HG02642 (cell line): ENCODE data around the gene PPM1F.

ENCODE experiments used
- ATAC-seq: cut with Tn5 transposase; IDR thresholded peaks from one replicate; pipeline ENCODE4 v1.9.1; 2021; ENCODE audit warnings: mild to moderate bottlenecking; ENCODE audit not compliant: unreplicated experiment, poor library complexity

The PPM1F gene

DNA sequence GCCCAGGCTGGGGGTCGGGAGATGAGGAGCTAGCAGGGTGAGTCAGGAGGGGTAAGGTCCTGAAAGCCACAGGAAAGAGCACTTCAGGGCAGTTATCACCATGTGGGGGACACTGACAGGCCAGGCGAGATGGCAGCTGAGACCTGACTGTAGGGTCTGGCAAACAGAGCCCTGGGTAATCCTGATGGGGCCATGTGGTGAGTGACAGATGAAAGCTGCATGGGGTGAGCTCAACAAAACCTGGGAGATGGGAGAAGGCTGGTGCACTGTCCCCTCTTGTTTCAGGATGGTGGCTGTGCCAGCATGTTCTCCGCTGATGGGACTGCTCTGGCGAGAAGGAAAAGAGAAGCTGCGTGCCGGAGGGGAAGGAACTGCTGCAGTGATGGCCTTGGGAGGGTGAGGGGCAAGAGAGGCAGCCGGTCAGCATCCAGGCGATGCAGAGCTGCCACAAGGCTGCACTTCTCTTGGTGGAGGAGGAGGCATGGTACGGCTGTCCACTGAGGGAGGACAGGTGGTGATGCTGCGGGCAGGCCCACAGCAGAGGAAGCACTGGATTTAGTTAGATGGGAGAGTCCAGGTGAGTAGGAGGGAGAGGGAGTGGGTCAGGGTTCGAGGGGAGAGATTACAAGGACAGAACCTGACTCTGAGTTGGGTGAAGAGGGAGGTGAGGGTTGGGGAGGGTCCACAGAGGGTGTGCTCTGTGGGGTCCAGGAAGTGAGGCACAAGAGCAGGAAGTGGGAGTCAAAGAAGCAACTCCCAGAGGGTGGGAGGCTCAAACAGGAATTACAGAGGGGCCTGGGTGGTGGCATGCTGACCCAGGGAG, 26.1 kb upstream of the PPM1F start:
- no peak for ATAC-seq

DNA sequence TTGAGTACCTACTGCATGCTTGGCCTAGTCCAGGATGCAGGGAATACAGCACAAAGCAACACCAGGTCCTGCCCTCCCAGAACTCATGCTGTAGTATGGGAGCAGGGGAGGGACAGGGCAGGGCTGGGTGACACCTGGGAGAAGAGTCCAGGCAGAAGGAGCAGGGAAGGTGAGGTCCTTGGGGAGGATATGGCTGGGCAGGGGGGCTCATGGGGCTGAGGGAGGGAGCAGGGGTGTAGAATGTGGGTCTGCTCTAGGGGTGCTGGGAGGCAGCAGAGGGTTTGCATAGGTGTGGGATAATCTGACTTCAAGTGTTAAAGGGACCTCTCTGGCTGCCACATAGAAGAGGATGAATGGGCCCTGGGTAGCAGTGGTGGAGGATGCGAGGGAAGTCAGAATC, 25.2 kb upstream of the PPM1F start:
- ATAC-seq, result no peak

DNA sequence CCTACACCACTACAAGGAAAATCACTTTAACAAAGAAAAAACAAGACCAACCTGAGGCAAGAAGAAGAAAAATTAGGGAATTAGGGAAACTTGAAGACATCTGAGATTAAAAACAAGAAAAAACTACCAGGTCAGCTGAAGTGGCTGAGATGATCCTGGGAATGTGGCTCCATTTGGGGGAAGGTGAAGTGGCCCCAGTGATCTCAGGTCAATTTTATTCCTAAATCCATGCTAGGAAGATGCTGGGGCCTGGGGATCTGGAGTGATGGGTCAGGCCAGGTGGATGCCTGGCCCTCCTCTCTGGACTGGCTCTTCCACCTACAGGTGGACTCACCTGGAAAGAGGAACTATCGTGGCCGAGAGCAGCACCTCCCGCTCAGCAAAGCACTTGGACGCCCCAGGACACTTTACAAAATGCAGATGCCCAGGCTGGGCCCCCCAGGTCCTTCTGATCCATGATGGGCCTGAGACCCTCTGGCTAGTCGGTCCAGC, 23.3 kb upstream of the PPM1F start:
- ATAC-seq, result no peak

DNA sequence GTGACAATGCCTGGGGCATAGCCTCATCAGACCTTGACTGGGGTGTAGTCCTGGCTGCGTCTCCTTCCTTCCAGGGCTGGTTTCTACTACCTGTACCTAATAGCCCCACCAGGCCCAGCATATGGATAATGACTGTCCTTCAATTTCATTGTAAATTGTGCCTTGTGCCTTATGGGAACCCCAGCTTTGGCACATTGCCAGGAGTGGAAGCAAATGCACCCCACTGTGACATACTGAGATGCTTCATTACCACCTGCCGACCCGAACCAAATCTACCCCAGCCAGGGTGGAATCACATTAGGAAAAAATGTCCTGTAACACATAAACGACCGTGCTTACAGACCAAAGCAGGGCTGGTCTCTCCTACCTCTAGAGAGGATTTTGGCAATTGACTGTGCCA, 22.6 kb upstream of the PPM1F start:
- ATAC-seq, result no peak

DNA sequence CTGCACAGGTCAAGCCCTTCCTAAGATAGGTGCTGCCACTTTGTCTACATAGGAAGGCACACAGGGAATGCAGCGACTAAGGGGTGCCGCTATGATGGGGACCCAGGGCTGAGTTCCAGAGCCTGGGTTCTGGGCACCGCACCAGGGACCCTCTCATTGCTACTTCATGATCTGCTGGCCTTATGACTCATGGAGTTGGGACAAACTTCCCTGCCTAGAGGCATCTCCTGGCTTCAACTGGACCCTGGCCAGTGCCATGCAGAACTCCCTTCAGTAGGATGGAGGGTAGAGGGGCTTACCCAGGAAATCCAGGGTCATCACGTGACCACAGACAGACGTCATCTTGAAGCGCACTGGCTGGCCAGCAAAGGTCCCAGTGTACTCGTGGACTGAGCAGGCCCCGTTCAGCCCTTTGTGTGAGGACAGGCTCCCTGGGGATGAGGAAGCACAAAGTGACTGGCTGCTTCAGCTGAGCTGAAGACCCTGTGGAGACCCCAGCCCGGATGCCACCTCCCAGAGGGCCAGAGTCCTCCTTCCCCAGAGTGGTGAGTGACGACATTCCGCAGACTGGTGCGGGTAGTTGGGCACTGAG, 21.5 kb upstream of the PPM1F start:
- ATAC-seq, result no peak

DNA sequence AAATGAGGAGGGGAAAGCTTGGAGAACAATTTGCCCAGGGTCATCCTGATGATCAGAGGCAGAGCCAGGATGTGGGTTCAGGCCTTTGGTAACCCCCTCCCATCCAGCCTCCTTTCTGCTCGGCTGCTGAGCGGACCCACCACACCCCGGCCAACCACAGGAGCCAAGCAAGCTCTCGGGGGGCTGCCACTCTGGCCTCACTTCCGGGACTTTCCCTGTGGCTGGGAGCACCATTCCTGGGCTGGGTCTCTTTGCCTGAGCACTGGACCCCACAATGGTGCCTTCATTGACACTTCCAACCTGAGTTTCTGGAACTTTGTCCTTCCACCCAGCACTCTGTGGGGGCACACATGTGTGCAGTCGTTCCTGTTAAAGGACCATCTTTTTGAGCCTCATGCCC, 20.2 kb upstream of the PPM1F start:
- no peak for ATAC-seq

DNA sequence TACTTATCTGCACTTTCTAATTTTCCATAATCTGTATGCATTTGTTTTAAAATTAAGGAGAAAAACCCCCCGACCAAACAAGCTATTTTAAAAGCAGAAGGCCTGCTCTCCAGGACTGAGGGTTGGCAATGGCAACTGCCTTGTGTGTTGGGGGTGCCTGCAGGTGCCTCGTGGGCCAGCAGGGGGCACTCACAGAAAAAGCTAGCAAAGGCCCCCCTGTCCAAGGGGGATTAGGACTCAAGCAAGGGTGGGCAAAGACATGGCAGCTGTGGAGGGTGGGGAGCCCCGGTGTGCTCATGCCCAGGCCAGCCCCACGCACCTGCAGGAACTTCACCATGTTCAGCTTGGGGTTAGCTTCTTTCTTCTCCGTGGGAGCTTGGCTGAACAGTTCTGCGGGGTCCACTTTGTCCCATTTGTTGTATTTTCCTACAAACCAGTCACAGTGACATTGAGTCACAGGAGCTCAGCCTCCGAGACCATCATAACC, 19.7 kb upstream of the PPM1F start:
- ATAC-seq, result no peak

DNA sequence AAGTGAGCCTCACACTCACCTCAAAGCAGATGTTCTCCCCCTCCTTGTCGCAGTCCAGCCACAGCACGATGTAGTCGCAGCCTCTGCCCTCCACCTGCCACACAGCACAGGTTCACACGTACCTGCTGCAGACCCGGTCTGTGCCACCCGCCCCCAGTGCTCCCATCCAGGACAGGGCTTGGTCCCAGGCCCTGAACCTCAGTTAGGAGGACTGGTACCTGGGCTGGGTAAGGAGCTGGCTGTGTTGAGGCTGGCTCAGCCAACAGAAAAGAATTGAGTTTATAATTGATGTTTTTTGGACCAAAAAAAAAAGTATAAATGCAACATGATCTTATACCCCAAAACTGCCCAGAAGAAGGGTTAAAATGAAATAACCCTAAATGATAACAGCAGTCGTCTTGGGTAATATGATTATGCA, 19.2 kb upstream of the PPM1F start:
- ATAC-seq, result no peak

DNA sequence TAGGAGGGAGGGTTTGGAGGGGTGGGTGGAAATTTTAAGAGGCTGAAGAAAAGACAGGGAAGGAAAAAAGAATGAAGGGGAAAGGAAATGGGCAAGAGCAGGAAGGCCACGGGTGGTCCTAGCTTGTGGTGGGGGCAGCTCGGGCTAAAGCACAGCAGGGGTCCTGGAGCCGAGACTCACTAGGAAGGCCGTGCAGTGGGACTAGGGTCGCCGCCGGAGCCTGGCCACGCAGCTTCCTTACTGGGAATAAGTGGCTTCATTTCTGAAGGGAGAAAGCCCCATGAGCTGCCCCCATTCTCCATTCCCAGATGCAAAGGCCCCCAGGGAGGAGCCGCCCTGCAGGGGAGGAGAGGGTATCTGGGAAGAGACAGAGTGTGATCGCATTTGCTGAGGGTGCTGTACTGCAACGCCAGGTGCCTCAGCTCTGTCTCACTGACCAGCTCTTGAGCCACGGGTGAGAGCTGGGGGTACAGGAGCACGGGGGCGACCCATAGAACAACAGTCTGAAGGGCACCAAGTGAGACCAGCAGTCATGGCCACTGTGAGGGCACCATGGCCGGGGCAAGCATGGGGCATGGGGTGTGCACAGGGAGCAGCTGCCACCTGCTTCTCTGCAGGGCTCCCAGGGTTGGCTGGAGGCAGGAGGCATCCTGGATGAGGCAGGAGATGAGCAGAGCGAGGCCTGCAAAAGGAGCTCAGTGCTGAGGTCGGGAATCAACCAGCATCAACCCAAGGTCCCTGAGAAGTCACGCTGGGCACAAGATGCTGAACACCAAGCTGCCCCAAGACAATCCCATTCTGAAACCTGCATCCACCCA, 18.4 kb upstream of the PPM1F start:
- no peak for ATAC-seq

DNA sequence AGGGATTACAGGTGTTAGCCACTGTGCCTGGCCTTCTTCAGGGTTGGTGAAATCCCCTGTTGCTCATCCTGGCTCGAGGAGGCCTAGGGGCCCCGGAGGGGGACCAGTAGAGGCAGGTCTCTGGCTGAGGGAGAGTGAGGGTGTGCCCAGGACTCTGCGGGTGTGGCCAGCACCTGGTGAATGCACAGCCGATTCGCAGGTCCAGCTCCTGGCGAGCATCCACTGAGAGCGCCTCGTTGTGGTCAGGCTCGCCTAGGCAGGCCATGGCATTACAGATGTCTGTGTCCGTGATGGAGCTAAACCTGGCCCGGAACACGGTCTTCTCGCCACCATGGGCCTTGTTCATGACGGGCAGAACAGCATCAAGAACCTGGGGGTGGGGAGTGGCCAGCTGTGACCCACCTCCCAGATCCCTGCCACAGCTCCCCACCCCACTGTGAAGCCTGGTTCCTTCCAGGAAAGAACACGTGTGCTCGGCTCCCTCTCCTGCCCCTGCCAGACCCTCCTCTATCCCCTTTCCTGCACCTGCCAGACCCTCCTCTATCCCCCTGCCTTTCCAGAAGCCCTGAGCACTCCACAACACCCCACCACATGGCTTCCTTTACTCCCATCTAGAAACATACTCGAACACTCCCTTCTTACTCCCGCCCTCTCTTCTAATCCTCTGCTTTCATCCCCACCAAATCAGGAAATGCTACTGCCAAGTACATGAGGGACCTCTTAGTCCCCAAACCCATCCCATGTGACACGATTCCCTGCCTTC, 17.6 kb upstream of the PPM1F start:
- ATAC-seq, result no peak

DNA sequence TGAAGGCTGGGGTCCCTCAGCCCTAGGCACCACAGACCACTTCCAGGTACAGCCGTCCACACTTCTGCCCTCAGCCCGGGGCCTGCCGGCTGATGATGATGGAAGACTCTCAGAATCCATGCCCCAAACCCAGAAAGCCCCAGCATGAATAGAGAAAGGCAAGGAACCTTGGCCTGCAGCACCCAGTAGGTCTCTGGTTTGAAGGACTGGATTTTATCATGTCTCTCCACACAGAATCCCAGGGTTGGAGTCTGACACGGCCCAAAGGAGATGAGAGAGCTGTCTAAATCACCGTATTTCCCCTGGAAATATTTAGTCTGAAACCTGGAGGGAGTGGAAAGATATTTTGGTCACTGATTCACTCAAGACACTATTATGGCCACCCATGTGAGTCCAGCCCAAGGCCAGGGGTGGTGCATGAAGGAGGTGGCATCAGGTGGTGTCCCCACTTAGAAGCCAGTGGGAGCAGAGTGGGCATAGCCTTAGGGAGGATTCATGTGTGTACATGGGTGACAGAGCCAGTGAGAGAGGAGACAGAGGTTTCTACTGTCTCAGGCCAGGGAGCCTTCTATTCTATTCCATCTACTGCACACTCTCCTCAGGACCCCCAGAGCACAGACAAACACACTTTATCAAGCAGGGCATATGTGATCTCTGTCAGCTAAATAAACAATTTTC, 15.9 kb upstream of the PPM1F start:
- ATAC-seq, result no peak

DNA sequence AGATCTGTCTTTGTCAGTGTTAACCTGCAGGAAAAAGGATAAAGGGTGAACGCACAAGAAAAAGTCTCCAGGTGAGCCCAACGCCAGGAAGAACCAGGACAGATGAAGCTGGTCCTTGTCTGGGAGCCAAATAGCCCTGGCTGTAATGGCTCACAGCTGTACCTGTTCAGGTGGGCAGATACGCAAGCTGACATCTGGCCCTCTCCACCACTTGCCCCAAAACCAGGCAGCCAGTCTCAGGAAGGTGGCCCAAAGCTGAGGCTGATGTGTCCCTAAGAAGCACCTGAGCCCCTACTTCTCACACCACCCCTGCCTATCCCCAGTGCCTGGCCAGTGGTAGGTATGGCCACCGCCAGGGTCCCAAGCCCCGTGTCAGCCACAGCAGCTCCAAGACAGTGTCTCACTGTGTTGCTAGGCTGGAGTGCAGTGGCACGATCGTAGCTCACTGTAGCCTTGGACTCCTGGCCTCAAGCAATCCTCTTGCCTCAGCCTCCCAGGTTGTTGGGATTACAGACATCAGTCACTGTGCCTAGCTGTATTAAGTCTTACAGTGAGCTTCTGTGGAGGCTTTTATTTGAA, 15.1 kb upstream of the PPM1F start:
- no peak for ATAC-seq

DNA sequence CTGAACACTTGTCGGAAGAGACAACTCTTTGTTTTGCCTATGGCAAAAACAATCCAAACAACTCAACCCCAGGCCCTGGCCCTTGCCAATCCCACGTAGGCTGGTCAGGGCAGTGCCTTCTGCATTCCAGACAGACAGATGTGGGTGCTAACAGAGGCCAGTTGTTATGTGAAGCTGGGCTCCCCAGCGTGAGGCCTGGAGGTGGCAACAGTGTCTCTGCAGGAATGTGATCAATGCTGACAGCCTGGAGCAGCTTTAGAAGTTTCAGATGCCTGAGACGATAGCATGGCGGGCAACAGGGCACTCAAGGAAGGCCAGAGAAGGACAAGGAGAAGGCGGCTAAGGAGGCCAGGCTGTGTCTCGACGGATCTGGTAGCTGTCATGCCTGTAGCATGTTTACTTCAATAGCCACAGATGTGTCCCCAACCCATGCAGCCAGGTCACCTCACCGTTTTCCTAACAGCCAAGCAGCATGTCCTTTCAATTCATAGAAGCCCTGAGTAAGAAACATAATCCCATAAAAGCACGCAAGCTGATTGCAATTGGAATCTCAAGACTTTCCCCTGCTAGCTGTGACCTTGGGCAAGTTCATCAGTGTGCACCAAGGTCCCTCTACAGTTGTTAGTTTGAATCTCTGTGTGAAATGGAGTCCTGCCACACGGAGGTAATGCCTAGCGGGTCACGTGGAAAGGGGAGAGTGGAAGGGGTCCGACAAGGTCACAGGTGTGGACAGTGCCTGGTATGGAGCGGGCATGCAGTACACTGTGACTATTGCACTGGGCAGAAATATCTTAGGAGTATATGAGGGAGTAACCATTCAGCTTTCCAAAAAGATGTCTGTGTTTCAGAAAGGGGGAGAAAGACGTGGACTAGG, 14.2 kb upstream of the PPM1F start:
- ATAC-seq, result no peak

DNA sequence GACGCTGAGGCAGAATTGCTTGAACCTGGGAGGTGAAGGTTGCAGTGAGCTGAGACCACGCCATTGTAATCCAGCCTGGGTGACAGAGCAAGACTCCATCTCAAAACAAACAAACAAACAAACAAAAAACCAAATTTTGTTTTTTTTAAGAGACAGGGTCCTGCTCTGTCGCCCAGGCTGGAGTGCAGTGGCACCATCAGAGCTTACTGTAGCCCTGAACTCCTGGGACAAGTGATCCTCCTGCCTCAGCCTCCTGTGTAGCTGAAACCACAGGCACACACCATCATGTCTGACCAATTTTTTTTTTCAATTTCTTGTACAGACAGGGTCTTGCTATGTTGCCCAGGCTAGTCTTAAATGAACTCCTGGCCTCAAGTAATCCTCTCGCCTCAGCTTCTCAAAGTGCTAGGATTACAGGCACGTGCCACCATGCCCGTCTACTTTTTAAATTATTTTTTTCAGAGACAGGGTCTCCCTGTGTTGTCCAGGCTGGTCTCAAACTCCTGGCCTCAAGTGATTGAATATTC, 13.2 kb upstream of the PPM1F start:
- ATAC-seq, result no peak

DNA sequence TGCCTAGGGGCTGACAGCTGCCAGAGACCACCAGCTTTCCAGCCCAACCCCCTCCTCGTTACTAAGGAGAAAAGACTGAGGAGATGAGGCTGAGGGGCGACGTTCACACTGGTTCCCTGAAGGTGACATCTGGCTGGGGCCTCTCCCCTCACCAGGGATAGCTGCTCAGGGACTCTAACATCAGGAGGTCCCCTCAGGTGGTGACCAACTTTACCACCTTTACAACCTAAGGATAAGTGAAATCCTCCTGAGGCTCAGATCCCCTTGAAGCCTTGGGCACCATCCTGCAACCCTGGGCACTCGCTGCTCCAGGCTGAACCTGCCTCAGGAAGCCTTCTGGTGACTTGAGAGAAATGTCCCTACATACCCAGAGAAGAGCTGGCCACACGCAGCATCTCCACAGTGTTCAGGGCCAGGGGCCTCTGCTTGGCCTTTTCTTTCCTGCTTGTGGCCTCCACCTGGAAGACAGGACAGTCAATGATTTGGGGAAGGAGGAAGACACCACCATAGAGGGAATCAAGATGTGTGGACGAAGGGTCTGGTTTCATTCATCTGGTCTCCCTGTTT, 12.4 kb upstream of the PPM1F start:
- ATAC-seq, result no peak

DNA sequence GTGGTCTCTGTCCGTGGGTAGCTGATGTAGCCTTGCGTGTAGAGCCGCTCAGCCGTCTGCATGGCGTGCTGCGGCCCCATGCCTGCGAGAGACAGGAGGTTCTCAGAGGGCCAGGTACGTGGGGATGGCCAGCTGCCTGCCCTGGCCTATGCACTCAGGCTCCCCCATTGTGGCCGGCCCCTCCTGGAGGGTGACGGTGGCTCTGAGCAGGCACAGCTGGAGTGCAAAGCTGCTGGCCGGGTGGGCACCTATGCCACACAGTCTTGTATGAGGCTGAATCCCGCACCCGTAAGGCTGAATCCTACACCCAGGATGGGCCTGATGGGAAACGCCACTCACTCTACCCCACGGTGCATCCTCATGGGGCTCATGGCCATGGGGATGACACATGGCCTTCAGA, 11.6 kb upstream of the PPM1F start:
- no peak for ATAC-seq

DNA sequence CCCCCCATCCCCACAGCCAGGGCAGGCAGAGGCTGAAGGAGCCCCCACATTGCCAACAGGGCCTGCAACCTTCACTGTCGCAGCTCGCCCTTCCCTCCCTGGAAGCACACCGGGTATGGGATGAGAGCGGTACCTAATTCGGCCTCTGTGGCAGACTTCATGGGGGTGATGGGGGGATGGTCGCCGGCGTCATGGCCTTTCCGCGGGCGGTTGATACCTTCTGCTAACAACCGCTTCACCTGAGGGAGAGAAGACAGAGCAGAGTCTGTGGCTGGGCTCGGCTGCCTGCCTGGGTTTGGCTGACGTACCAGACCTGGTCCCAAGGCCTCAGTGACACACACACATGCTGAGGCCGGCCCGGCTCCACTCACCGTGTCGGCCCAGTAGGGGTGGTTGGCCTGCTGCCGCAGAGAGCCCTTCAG, 11.2 kb upstream of the PPM1F start:
- no peak for ATAC-seq

DNA sequence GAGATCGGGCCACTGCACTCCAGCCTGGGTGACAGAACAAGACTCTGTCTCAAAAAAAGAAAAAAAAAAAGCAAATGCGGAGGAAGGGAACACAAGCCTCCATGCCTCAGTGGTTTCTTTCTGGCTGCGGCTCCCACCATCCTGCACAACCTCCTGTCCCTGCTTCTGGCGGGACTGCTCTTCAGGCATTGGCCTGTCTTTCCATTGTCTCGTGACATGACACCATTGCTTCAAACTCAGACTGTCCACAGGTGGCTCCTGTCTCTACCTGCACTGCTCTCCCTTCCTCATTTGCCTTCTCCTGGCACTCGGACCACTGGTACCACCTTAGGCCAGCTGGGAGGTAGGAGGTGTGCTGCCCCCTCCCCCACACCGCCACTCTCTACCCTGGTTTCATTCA, 10.6 kb upstream of the PPM1F start:
- no peak for ATAC-seq
